MM.1S (cell line): Measurements from ENCODE around the gene PROX2.

Experiments
- DNase-seq: peaks from one replicate; pipeline ENCODE4 v3.0.0-alpha.2; 2015
- H2AFZ ChIP-seq: fragments of 300-600 bp; sonication (generic); 2 replicates; pipeline ENCODE4 v1.6.0; 2016; ENCODE audit warnings: antibody characterized with exemption, low read length
- H3F3A ChIP-seq: fragments of 300-600 bp; sonication (generic); 2 replicates; pipeline ENCODE4 v1.6.1; 2016; ENCODE audit warnings: mild to moderate bottlenecking, antibody characterized with exemption, low read length, moderate library complexity, mixed read lengths; ENCODE audit not compliant: insufficient read depth
- H3K27ac ChIP-seq: fragments of 300-600 bp; sonication (generic); 2 replicates; pipeline ENCODE4 v1.5.1; 2016; ENCODE audit warnings: mild to moderate bottlenecking, low read length
- H3K27me3 ChIP-seq: fragments of 300-600 bp; sonication (generic); replicated peaks from 2 replicates; pipeline ENCODE4 v1.6.0; 2016; ENCODE audit warnings: low read length; ENCODE audit not compliant: insufficient read depth
- H3K36me3 ChIP-seq: fragments of 300-600 bp; sonication (generic); replicated peaks from 2 replicates; pipeline ENCODE4 v1.6.1; 2016; ENCODE audit warnings: mild to moderate bottlenecking, low read length, mixed read lengths; ENCODE audit not compliant: insufficient read depth
- H3K4me1 ChIP-seq: fragments of 300-600 bp; sonication (generic); 2 replicates; pipeline ENCODE4 v1.6.1; 2016; ENCODE audit warnings: low read length, mixed read lengths
- H3K4me2 ChIP-seq: fragments of 300-600 bp; sonication (generic); 2 replicates; pipeline ENCODE4 v1.6.0; 2016; ENCODE audit warnings: low read depth, low read length
- H3K4me3 ChIP-seq: fragments of 300-600 bp; sonication (generic); 2 replicates; pipeline ENCODE4 v1.5.1; 2016; ENCODE audit warnings: low read length, mixed read lengths
- H3K79me2 ChIP-seq: fragments of 300-600 bp; sonication (generic); 2 replicates; pipeline ENCODE4 v1.6.1; 2016; ENCODE audit warnings: mixed run types, low read length, mixed read lengths
- H3K9ac ChIP-seq: fragments of 300-600 bp; sonication (generic); 2 replicates; pipeline ENCODE4 v1.6.1; 2016; ENCODE audit warnings: low read length, mixed read lengths
- H3K9me2 ChIP-seq: fragments of 300-600 bp; sonication (generic); replicated peaks from 2 replicates; pipeline ENCODE4 v1.6.1; 2016; ENCODE audit warnings: mild to moderate bottlenecking, low read length, mixed read lengths; ENCODE audit not compliant: insufficient read depth
- H3K9me3 ChIP-seq: fragments of 300-600 bp; sonication (generic); replicated peaks from 2 replicates; pipeline ENCODE4 v1.6.1; 2016; ENCODE audit warnings: mild to moderate bottlenecking, low read length, mixed read lengths; ENCODE audit not compliant: insufficient read depth
- H4K20me1 ChIP-seq: fragments of 300-600 bp; sonication (generic); 2 replicates; pipeline ENCODE4 v1.6.1; 2016; ENCODE audit warnings: mild to moderate bottlenecking, low read length, moderate library complexity, mixed read lengths; ENCODE audit not compliant: insufficient read depth
- CTCF ChIP-seq: fragments of 300-600 bp; sonication (generic); IDR thresholded peaks from 2 replicates; pipeline ENCODE4 v1.5.1; 2016; ENCODE audit warnings: antibody characterized with exemption, low read length, mixed read lengths
- EZH2 ChIP-seq: fragments of 300-600 bp; sonication (generic); optimal IDR thresholded peaks from 2 replicates; pipeline ENCODE3; 2017; ENCODE audit warnings: low read depth, mild to moderate bottlenecking, antibody characterized with exemption, low read length, mixed read lengths
- EZH2phosphoT487 ChIP-seq: fragments of 300-600 bp; sonication (generic); IDR thresholded peaks from 2 replicates; pipeline ENCODE4 v1.6.1; 2018; ENCODE audit warnings: antibody characterized with exemption, low read length

PROX2 gene

GRCh38 chr14:74829251-74829650, 46.7 kb downstream of the PROX2 start:
- H3K27ac ChIP-seq, result no peak overlapping the region
- H3K36me3 ChIP-seq, result no peaks in the 10 kb centered on the region
- TF ChIP-seq EZH2, result no peak
- TF ChIP-seq EZH2phosphoT487, result no peak
- no peak for TF ChIP-seq CTCF
- no peaks in the 10 kb centered on the region for H3K4me1 ChIP-seq
- H3K9me3 ChIP-seq, result no peaks in the 10 kb centered on the region
- H3K27me3 ChIP-seq, result no peaks in the 10 kb centered on the region
- no peak overlapping the region for H3K4me2 ChIP-seq
- no peak for DNase-seq
- no peaks in the 10 kb centered on the region for H4K20me1 ChIP-seq
- no peak overlapping the region for H3K4me3 ChIP-seq
- no peak overlapping the region for H3K9ac ChIP-seq
- H3F3A ChIP-seq, result no peaks in the 10 kb centered on the region; the same call in 1 of the 2 replicates
- H2AFZ ChIP-seq, result no peak overlapping the region
- no peaks in the 10 kb centered on the region for H3K79me2 ChIP-seq
- H3K9me2 ChIP-seq, result no peaks in the 10 kb centered on the region

- H3F3A ChIP-seq, result no peaks in the 10 kb centered on the region
- H3K27me3 ChIP-seq, result no peaks in the 10 kb centered on the region
- DNase-seq, result no peak
- H2AFZ ChIP-seq, result no peak overlapping the region
- no peak overlapping the region for H3K9ac ChIP-seq
- no peaks in the 10 kb centered on the region for H3K9me2 ChIP-seq
- no peaks in the 10 kb centered on the region for H3K36me3 ChIP-seq
- no peak overlapping the region for H3K27ac ChIP-seq
- no peaks in the 10 kb centered on the region for H3K4me1 ChIP-seq
- no peaks in the 10 kb centered on the region for H3K9me3 ChIP-seq
- H3K4me3 ChIP-seq, result no peak overlapping the region
- TF ChIP-seq EZH2phosphoT487 (no peak), EZH2 (no peak), CTCF (no peak)
- no peaks in the 10 kb centered on the region for H4K20me1 ChIP-seq
- no peak overlapping the region for H3K4me2 ChIP-seq
- no peaks in the 10 kb centered on the region for H3K79me2 ChIP-seq
Observed at GRCh38 chr14:74826574-74826973, 49.4 kb downstream of the PROX2 start.
